ENCODE data around the gene CAB39L.

DNA sequence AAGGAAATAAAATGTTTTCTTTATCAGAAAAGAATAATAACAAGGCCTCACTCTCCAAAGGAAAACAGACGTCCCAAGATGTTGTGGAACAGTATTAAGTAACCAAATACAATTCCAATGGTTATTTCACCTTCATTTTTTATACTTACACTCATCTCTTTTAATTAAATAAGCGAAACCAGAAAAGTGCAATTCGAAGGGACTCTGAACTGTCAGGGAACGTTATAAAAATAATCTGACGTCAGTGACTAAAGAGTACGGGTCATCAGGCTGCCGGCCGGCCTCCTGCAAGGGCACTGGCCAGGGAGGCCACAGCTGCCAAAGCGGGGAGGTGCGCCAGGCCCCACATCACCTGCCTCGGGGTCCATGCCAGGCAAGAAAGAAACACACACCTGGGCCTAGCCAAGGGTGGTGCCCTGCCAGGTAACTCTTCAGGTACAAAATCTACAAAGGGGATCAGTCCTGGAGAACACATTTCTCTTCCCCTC lies 134.9 kb downstream of the CAB39L start:
- TF ChIP-seq, protein P1, sequence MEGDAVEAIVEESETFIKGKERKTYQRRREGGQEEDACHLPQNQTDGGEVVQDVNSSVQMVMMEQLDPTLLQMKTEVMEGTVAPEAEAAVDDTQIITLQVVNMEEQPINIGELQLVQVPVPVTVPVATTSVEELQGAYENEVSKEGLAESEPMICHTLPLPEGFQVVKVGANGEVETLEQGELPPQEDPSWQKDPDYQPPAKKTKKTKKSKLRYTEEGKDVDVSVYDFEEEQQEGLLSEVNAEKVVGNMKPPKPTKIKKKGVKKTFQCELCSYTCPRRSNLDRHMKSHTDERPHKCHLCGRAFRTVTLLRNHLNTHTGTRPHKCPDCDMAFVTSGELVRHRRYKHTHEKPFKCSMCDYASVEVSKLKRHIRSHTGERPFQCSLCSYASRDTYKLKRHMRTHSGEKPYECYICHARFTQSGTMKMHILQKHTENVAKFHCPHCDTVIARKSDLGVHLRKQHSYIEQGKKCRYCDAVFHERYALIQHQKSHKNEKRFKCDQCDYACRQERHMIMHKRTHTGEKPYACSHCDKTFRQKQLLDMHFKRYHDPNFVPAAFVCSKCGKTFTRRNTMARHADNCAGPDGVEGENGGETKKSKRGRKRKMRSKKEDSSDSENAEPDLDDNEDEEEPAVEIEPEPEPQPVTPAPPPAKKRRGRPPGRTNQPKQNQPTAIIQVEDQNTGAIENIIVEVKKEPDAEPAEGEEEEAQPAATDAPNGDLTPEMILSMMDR (conservative IDR thresholded peaks at IDR 0.05; ENCODE audit: low read depth, low read length): no peak
- TF ChIP-seq EZH2 (IDR thresholded peaks at IDR 0.05; ENCODE audit: borderline replicate concordance, low read depth, low read length, poor library complexity, severe bottlenecking): no peak
